Measurements from ENCODE around the gene COPS7A.
A peak's percentile ranks its signal among the peaks of the same experiment; 100 is the strongest.

The COPS7A gene, protein sequence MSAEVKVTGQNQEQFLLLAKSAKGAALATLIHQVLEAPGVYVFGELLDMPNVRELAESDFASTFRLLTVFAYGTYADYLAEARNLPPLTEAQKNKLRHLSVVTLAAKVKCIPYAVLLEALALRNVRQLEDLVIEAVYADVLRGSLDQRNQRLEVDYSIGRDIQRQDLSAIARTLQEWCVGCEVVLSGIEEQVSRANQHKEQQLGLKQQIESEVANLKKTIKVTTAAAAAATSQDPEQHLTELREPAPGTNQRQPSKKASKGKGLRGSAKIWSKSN

DNA sequence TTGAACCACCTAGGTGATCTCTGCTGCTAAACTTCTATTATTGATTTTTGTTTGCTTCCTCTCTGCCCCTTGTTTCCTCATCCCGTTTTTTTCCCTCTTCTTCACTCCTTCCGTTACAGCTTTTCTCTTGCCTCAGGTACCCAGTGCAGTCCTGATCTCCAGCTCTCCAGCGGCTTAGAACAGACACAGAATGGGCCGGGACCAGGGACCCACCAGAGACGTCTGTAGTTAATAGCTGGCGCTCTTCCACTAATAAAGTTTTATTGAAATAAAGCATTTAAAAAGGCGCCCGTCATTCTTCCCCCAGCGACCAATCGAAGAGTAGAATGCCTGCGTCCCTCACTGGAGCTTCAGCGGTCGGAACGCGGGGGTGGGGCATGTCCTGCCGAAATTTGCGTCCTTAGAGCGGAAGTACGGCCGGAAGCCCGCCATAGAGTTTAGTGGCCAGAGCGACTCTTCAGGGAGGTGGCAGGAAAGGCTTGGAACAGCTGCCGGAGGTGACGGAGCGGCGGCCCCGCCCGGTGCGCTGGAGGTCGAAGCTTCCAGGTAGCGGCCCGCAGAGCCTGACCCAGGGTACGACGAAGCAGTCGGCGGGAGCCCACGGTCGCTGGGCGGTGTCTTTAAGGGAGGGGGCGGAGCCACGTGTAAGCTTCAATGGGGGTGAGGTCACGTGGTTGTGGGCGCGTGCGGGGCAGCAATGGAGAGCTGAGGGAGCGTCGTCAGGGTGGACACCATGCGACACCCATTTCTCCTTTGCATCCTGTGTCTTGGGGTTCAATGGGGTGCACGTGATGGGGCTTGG is at the start of gene COPS7A:
Gene COPS7A (plus strand): TSS at position 440 of the 802 bp plus-strand sequence. CDS start 611 bp downstream, outside the sequence.
- DNase-seq (ENCODE audit: low read depth) = peak; percentile 93

- DNase-seq (ENCODE audit: low read depth) = no peak
Measured at GRCh38 chr12:6676962-6677361, 46.9 kb upstream of the COPS7A start.

- no peak for DNase-seq (ENCODE audit: low read depth)
Measured at GRCh38 chr12:6684609-6685008, 39.2 kb upstream of the COPS7A start.

DNA sequence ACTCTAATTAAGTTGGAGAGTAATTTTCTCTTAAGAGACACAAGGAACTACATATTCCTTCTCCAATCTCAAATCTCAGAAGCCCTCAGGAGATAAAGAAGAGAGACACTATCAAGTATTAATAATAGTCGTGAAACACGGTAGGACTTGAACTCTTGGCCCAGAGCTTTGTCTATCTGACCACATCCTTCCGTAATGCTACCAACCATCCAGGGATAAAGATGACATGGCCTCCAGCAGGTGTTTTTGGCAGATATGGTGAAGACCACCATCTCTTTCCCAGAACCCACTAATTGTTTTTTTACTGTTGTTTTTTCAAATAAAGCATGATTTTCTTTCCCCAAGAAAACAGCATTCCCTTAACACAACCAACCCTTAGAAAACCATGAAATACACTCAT is 38.0 kb upstream of the COPS7A start:
- DNase-seq (ENCODE audit: low read depth) = no peak

GRCh38 chr12:6688543-6688998 is 35.3 kb upstream of the COPS7A start:
- no peak for DNase-seq (ENCODE audit: low read depth)

- DNase-seq (ENCODE audit: low read depth) = peak; percentile 93
Measured at GRCh38 chr12:6688999-6689882, 34.6 kb upstream of the COPS7A start, which contains the start of gene ZNF384. Gene ZNF384, minus strand, starts transcription at chr12:6689375. Its CDS starts 9,855 bp downstream, at chr12:6679520.

DNA sequence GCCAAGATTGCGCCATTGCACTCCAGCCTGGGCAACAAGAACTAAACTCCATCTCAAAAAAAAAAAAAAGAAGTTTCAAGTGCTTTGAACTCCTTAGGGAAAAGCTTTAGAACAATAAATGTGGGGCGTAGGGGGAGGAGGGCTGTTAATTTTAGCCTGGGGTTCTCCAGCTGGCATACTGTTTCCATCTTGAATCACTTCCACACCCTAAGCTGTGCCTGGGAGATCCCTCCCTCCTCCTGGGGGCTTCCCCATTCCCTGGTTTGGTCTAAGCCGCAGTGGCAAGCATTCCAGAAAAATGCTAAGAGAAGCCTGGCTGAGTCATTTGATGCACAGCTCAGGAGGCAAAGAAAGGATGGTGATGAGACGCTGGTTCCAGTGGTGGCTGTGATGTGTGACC is 32.4 kb upstream of the COPS7A start:
- DNase-seq (ENCODE audit: low read depth) = peak; percentile 3

- no peak for DNase-seq (ENCODE audit: low read depth)
Measured at GRCh38 chr12:6692888-6693287, 31.0 kb upstream of the COPS7A start.

- DNase-seq (ENCODE audit: low read depth) = no peak
Measured at GRCh38 chr12:6693832-6694355, 30.0 kb upstream of the COPS7A start.

DNA sequence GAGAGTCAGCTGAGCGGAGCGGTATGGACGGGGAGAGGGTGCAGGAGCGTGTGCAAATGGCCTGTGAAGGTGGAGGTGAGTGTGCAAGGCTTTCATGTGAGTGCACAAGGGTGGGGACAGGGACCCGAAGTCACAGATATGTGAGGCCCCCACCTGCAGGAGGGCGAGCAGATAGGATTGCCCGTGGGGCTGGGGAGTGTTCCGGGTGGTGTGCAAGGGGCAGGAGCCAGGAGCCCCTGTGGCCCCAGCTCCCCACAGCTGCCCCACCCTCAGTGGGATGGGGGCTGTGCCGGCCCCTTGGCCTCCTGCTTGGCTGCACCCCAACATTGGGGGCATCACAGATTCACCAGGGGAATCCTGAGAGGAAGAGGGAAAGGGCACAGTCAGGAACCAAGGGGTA is 29.1 kb upstream of the COPS7A start:
- DNase-seq (ENCODE audit: low read depth) = no peak

GRCh38 chr12:6695313-6696045 is 28.4 kb upstream of the COPS7A start:
- DNase-seq (ENCODE audit: low read depth) = no peak

- no peak for DNase-seq (ENCODE audit: low read depth)
Measured at GRCh38 chr12:6696690-6697583, 26.9 kb upstream of the COPS7A start.

DNA sequence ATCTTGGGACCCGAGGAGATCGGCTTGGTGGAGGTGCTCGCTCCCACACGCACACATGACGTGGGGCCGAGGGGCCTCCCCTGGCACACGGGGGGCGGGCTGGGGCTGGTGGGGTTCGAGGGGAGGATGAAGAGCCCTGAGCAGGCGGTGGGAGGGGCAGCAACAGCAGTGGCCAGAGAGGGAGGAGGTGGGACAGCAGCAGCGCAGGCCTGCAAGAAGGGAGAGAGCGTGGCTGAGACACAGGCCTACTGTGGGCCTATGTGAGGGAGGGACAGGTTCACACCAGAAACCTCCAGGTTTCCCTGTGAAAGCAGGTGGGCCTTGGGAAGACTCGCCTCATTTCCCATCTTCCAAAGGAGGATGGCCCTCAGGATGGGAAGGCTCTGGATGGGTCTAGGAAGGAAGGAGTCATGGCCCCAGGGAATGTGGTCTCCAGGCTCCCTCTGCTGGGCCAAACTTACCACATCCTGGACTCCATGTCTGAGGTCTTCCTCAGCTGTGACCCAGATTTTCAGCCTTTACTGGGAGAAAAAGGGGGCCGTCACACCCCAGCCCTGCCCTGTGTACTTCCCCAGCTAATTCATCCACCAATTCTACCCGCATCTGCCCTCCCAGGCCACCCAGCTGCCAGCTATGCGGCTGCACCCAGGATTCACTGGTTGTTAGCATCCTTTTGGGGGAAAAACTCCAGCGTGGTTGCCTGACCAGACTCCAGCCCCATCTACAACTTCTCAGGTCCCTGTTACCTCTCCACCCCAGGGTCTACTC is 26.1 kb upstream of the COPS7A start:
- DNase-seq (ENCODE audit: low read depth) = peak; percentile 14

- DNase-seq (ENCODE audit: low read depth) = no peak
Measured at GRCh38 chr12:6698352-6699046, 25.3 kb upstream of the COPS7A start.

DNA sequence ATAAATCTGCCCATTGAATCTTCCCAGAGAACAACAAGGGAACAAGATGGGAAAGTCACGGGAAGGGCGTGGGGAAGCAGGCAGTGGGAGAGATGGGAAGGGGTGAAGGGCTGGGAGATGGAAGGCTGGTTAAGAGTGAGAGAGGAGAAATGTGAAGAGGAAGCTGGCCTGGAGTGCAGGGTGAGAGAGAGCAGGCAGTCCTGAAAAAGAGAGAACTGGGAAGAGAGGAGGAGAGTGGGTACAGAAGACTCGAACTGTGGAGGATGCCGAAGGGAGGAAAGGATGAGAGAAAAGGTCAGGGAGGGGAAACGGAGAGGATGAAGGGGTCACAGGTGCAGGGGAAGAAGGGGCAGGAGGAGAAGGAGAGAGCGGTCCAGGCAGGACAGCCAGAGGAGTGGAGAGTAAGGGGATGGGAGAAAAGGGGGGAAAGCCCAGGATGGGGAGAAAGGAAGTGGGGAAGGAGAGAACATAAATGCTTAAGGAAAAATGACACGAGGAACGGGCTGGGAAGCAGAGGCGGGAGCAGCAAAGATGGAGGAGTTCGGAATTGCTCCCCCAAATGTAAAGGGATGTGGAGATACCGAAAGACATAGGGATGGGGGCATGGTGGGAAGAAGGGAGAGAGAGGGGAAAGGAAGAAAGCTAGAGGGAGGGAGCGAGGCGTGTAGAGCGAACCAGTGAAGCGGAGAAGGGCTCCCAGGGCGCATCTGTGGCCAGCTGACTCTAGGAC is 24.4 kb upstream of the COPS7A start:
- no peak for DNase-seq (ENCODE audit: low read depth)

DNA sequence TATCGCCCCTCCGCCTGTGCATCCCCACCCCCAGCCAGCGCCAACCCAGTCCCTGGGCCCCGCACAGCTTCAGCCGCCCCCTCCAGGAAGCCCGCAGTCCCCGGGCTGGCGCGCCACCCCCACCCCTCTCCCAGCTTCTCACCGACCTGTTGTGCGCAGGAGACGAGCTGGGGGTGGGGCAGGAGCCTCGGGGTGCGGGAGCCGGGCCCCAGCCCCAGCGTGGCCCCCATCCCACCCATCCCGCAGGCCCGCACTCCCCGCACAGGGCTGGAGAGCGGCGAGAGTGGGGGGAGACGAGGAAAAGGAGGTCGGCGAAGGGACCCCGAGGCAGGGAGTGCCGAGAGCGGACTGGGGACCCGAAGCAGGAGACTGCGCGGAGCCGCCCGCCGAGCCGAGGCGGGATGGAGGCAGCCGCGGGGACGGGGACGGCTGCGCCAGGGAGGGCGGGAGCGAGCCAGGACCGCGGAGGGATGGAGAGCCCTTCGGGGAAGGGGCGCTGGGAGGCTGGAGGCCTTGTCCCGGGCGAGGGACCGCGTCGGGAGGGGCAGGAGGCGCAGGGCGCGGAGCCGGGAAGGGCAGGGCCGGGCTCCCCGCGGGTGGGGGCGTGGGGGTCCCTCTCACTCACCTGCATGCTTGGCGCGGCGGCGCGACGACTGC is 23.7 kb upstream of the COPS7A start:
- DNase-seq (ENCODE audit: low read depth) = no peak

DNA sequence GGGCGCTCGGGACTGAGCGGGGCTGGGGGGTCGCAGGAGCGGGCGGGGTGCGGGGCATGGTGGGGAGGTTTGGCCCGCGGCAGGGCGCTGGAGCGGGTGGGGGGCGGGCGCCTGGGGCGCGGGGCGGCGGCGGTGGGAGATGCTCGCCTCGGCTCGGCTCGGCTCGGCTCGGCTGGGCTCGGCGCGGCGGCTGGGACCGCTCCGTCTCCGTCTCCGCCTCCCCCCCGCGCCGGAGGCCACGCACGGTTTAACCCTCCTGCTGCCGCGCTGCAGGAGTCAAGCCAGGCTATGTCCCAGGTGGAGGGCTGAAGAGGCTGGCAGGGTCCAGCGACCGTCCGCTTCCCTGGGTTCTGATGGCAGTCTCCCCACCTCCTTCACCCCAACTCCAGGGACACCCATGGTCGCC is 23.2 kb upstream of the COPS7A start, which contains the start of gene PIANP:
Gene PIANP (minus strand): TSS at position 170 of the 406 bp plus-strand sequence. CDS start 2,754 bp downstream, outside the sequence.
- no peak for DNase-seq (ENCODE audit: low read depth)
